Right atrium auricular region (tissue), 2 donors: ENCODE data around the gene NAPG. TPM values are rescaled to one million over a fixed set of nuclear protein-coding genes. Genes with fewer than 3 reads are reported as not detected.

Experiments
- DNase-seq: peaks from one replicate; pipeline ENCODE4 v3.0.0-alpha.2; 2019; ENCODE audit warnings: low spot score
- H3K27ac ChIP-seq, 2 donors: fragments of 200-600 bp; sonication (generic); 1 replicate in 1 of 2; 2 replicates in 1 of 2; pipeline ENCODE4 v1.5.1; 2016 to 2019
- H3K27me3 ChIP-seq, 2 donors: fragments of 200-600 bp; sonication (generic); one replicate each; pipeline versions ENCODE4 v1.5.1 to v1.6.0; 2017 to 2019
- H3K36me3 ChIP-seq: fragments of 200-600 bp; sonication (generic); one replicate; pipeline ENCODE4 v1.5.1; 2016
- H3K4me1 ChIP-seq, 2 donors: fragments of 200-600 bp; sonication (generic); one replicate each; pipeline versions ENCODE4 v1.5.1 to v1.6.0; 2017 to 2019
- H3K4me3 ChIP-seq, 2 donors: fragments of 200-600 bp; sonication (generic); 1 replicate in 1 of 2; 2 replicates in 1 of 2; pipeline ENCODE4 v1.5.1; 2017 to 2019; ENCODE audit warnings: mild to moderate bottlenecking in 1 of 2, moderate library complexity in 1 of 2
- H3K9me3 ChIP-seq, 2 donors: fragments of 200-600 bp; sonication (generic); one replicate each; pipeline ENCODE4 v1.5.1; 2019
- CTCF ChIP-seq, 2 donors: fragments of 200-600 bp; sonication (generic); IDR thresholded peaks; one replicate each; pipeline ENCODE4 v1.5.1; 2019; ENCODE audit warnings: antibody characterized with exemption in 2 of 2
- total RNA-seq, 2 donors: library from RNA; depleted of rRNA; stranded (reverse); fragments of >200 nt; gene quantifications; one replicate each; pipeline ENCODE4 v1.1.0, GENCODE V29; 2016

The NAPG gene
- total RNA-seq, 2 donors from 2014 or later, result 39.0 to 43.5 TPM

- H3K4me3 ChIP-seq, result no peak overlapping the region
Observed at GRCh38 chr18:10519999-10520935, 5.6 kb upstream of the NAPG start.

GRCh38 chr18:10521566-10521965 lies 4.3 kb upstream of the NAPG start:
- no peak overlapping the region for H3K4me3 ChIP-seq

More at GRCh38 chr18:10519999-10520935, 5.6 kb upstream of the NAPG start:
- H3K9me3 ChIP-seq, result no peaks in the 10 kb centered on the region
- peak overlapping the region in 1 of 2 donors; percentile 17 for H3K27ac ChIP-seq
- TF ChIP-seq CTCF (IDR thresholded peaks at IDR 0.05), result peak; percentile 65 to 88
- peak; percentile 93 for DNase-seq
- H3K4me1 ChIP-seq, result peaks cover 0 to 23% of the 10 kb centered on the region in 2 donors
- no peaks in the 10 kb centered on the region for H3K36me3 ChIP-seq
- no peaks in the 10 kb centered on the region for H3K27me3 ChIP-seq

GRCh38 chr18:10522574-10522973 lies 3.3 kb upstream of the NAPG start:
- Histone ChIP-seq H3K36me3 (no peaks in the 10 kb centered on the region), H3K9me3 (no peaks in the 10 kb centered on the region), H3K27ac (no peak overlapping the region), H3K4me1 (peaks cover 0 to 39% of the 10 kb centered on the region in 2 donors), H3K27me3 (no peaks in the 10 kb centered on the region), H3K4me3 (no peak overlapping the region)
- no peak for TF ChIP-seq CTCF (IDR thresholded peaks at IDR 0.05)
- no peak for DNase-seq

More at GRCh38 chr18:10521566-10521965, 4.3 kb upstream of the NAPG start:
- TF ChIP-seq CTCF (IDR thresholded peaks at IDR 0.05), result no peak
- Histone ChIP-seq H3K9me3 (no peaks in the 10 kb centered on the region), H3K4me1 (peaks cover 0 to 29% of the 10 kb centered on the region in 2 donors), H3K36me3 (no peaks in the 10 kb centered on the region), H3K27me3 (no peaks in the 10 kb centered on the region), H3K27ac (no peak overlapping the region)
- no peak for DNase-seq

GRCh38 chr18:10523544-10523943 lies 2.3 kb upstream of the NAPG start:
- no peak for TF ChIP-seq CTCF (IDR thresholded peaks at IDR 0.05)

GRCh38 chr18:10524507-10525370 lies 1.1 kb upstream of the NAPG start:
- Histone ChIP-seq H3K4me3 (peak overlapping the region in 1 of 2 donors; percentile 89), H3K9me3 (no peaks in the 10 kb centered on the region), H3K27ac (peak overlapping the region in 1 of 2 donors; percentile 99), H3K27me3 (no peaks in the 10 kb centered on the region), H3K36me3 (no peaks in the 10 kb centered on the region), H3K4me1 (peaks cover 0 to 44% of the 10 kb centered on the region in 2 donors)
- DNase-seq, result no peak
- no peak for TF ChIP-seq CTCF (IDR thresholded peaks at IDR 0.05)

More at GRCh38 chr18:10523544-10523943, 2.3 kb upstream of the NAPG start:
- Histone ChIP-seq H3K4me3 (no peak overlapping the region), H3K27ac (no peak overlapping the region), H3K36me3 (no peaks in the 10 kb centered on the region), H3K4me1 (peaks cover 0 to 44% of the 10 kb centered on the region in 2 donors), H3K9me3 (no peaks in the 10 kb centered on the region), H3K27me3 (no peaks in the 10 kb centered on the region)
- no peak for DNase-seq
